ENCODE data around the gene NCAPH2. TPM values are rescaled to one million over a fixed set of nuclear protein-coding genes. Genes with fewer than 3 reads are reported as not detected.

The NCAPH2 gene
- total RNA-seq, 1 donor from 2014 or later = 41.2 TPM

DNA sequence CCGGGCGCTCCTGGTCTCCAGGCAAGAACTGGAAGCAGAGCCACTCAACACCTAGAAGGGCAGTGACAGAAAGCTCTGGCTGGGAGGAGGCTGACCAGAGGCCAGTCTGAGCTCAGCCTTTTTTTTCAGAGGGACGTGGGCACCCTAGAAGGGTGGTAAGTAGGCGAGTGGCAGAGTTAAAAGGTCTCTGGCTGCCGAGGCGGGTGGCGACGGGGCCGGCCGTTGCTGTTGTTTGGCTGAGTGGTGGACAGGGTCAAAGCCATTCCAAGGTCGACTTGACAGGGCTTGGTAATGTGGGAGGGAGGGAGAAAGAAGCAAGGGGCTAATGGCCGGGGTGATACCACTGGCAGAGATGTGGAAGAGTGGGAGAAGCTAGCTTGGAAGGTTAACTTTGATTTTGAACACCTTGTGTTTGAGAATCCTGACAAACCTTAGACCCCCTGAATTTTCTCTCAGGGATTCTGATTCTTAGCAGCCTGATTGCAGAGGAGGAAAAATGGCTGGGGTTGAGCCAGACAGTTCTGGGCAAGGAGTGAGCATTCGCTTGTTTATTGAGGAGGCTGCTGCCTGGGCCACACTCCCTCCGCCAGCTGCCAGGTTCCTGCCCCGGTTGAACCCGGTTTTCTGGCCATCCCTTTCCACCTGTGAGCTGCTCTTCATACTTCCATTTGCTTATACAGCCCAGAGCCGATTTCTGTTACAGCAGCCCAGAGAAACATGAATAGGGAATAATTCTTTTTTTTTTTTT, 55.6 kb downstream of the NCAPH2 start:
- no peak overlapping the region for H3K27ac ChIP-seq
- Mint-ChIP-seq H3K9me3 (no peaks in the 10 kb centered on the region), H3K36me3 (peaks cover 3% of the 10 kb centered on the region), H3K27ac (peak overlapping the region; percentile 57), H3K27me3 (ENCODE audit: insufficient read depth, low read depth) (peaks cover 12% of the 10 kb centered on the region), H3K4me1 (peaks cover 11% of the 10 kb centered on the region), H3K4me3 (peak overlapping the region; percentile 95)
- H3K9me3 ChIP-seq (ENCODE audit: low read depth) = no peaks in the 10 kb centered on the region
- no peaks in the 10 kb centered on the region for H3K36me3 ChIP-seq
- peaks cover 11% of the 10 kb centered on the region for H3F3A ChIP-seq (ENCODE audit: low read depth)
- H3K4me2 ChIP-seq = peak overlapping the region; percentile 94
- H4K20me1 ChIP-seq (ENCODE audit: low read depth) = no peaks in the 10 kb centered on the region
- peaks cover 5% of the 10 kb centered on the region for H3K4me1 ChIP-seq
- TF ChIP-seq, protein P1, sequence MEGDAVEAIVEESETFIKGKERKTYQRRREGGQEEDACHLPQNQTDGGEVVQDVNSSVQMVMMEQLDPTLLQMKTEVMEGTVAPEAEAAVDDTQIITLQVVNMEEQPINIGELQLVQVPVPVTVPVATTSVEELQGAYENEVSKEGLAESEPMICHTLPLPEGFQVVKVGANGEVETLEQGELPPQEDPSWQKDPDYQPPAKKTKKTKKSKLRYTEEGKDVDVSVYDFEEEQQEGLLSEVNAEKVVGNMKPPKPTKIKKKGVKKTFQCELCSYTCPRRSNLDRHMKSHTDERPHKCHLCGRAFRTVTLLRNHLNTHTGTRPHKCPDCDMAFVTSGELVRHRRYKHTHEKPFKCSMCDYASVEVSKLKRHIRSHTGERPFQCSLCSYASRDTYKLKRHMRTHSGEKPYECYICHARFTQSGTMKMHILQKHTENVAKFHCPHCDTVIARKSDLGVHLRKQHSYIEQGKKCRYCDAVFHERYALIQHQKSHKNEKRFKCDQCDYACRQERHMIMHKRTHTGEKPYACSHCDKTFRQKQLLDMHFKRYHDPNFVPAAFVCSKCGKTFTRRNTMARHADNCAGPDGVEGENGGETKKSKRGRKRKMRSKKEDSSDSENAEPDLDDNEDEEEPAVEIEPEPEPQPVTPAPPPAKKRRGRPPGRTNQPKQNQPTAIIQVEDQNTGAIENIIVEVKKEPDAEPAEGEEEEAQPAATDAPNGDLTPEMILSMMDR (IDR thresholded peaks at IDR 0.05) = no peak
- TF ChIP-seq EZH2phosphoT487 (IDR thresholded peaks at IDR 0.05) (no peak), EZH2 (IDR thresholded peaks at IDR 0.05) (no peak)
- H3K27me3 ChIP-seq = peaks cover 25% of the 10 kb centered on the region
- peak overlapping the region; percentile 82 for H3K4me3 ChIP-seq
- H3K79me2 ChIP-seq (ENCODE audit: low read depth) = no peaks in the 10 kb centered on the region
- no peak overlapping the region for H3K9ac ChIP-seq
- no peak for DNase-seq (ENCODE audit: low spot score)
- H2AFZ ChIP-seq (replicated peaks) = peak overlapping the region; percentile 95

DNA sequence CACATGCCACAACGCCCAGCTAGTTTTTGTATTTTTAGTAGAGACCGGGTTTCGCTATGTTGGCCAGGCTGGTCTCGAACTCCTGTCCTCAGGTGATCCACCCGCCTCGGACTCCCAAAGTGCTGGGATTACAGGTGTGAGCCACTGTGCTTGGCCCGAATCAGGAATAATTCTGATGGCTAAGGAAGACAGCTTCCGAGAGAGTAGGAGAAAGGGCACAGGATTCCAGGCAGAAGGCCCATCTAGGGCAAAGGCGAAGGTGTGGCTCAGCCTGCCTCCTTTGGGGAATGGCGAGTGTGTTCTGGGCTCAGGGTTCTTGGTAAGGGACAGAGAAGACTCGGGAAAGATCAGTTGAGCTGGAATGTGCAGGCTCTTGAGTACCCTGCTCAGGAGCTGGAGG, 56.3 kb downstream of the NCAPH2 start:
- no peak overlapping the region for H3K27ac ChIP-seq
- H3K79me2 ChIP-seq (ENCODE audit: low read depth) = no peaks in the 10 kb centered on the region
- H3F3A ChIP-seq (ENCODE audit: low read depth) = peaks cover 11% of the 10 kb centered on the region
- Mint-ChIP-seq H3K27me3 (ENCODE audit: insufficient read depth, low read depth) (peaks cover 10% of the 10 kb centered on the region), H3K9me3 (no peaks in the 10 kb centered on the region), H3K4me1 (peaks cover 11% of the 10 kb centered on the region), H3K27ac (no peak overlapping the region), H3K4me3 (peak overlapping the region; percentile 64), H3K36me3 (peaks cover 3% of the 10 kb centered on the region)
- TF ChIP-seq EZH2 (IDR thresholded peaks at IDR 0.05) = no peak
- no peak for TF ChIP-seq EZH2phosphoT487 (IDR thresholded peaks at IDR 0.05)
- TF ChIP-seq, protein P1 (IDR thresholded peaks at IDR 0.05) = no peak
- no peak for DNase-seq (ENCODE audit: low spot score)
- no peak overlapping the region for H3K9ac ChIP-seq
- H3K36me3 ChIP-seq = no peaks in the 10 kb centered on the region
- peaks cover 5% of the 10 kb centered on the region for H3K4me1 ChIP-seq
- H3K9me3 ChIP-seq (ENCODE audit: low read depth) = no peaks in the 10 kb centered on the region
- no peak overlapping the region for H3K4me2 ChIP-seq
- no peaks in the 10 kb centered on the region for H4K20me1 ChIP-seq (ENCODE audit: low read depth)
- H2AFZ ChIP-seq (replicated peaks) = no peak overlapping the region
- H3K27me3 ChIP-seq = peaks cover 25% of the 10 kb centered on the region
- no peak overlapping the region for H3K4me3 ChIP-seq

DNA sequence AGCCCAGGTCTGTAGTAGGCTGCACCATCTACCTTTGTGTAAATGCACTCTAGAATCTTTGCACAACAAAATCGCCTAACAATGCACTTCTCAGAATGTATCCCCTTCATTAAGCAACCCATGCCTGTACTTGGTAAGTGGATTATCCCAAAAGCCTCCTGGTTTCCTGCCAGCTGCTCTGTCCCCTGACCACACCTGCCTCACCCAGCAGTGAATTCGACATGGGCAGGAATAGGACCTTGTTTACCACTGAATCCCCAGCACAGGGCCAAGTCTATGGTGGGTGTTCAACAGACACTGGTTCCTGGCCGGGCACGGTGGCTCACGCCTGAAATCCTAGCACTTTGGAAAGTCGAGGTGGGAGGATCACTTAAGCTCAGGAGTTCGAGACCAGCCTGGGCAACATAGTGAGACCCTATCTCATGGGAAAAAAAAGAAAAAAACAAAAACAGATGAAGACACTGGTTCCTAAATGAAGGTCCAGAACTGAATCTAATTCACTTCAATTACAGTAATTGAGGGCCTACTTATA, 59.8 kb downstream of the NCAPH2 start:
- Histone ChIP-seq H3F3A (ENCODE audit: low read depth) (peaks cover 5% of the 10 kb centered on the region), H3K36me3 (no peaks in the 10 kb centered on the region), H3K4me3 (no peak overlapping the region), H3K27me3 (peaks cover 20% of the 10 kb centered on the region), H4K20me1 (ENCODE audit: low read depth) (no peaks in the 10 kb centered on the region), H3K27ac (no peak overlapping the region), H3K4me1 (peaks cover 5% of the 10 kb centered on the region), H3K9ac (no peak overlapping the region), H2AFZ (replicated peaks) (no peak overlapping the region), H3K79me2 (ENCODE audit: low read depth) (no peaks in the 10 kb centered on the region), H3K4me2 (no peak overlapping the region), H3K9me3 (ENCODE audit: low read depth) (no peaks in the 10 kb centered on the region)
- Mint-ChIP-seq H3K27me3 (ENCODE audit: insufficient read depth, low read depth) (peaks cover 6% of the 10 kb centered on the region), H3K36me3 (peaks cover 16% of the 10 kb centered on the region), H3K4me3 (no peak overlapping the region), H3K27ac (no peak overlapping the region), H3K4me1 (peaks cover 11% of the 10 kb centered on the region), H3K9me3 (no peaks in the 10 kb centered on the region)
- no peak for TF ChIP-seq EZH2 (IDR thresholded peaks at IDR 0.05)
- TF ChIP-seq, protein P1 (IDR thresholded peaks at IDR 0.05) = no peak
- TF ChIP-seq EZH2phosphoT487 (IDR thresholded peaks at IDR 0.05) = no peak
- DNase-seq (ENCODE audit: low spot score) = no peak

Data from neural progenitor cell (in vitro differentiated cells).